HG02623 (cell line): ENCODE measurements around the gene NFKB1.
A peak's percentile ranks its signal among the peaks of the same experiment; 100 is the strongest.
"Not testable (repeated sequence)": the region's sequence is repeated elsewhere in the genome, so short reads cannot be mapped to it uniquely, and the experiment has no call there.

Experiments
- ATAC-seq: cut with Tn5 transposase; IDR thresholded peaks from one replicate; pipeline ENCODE4 v1.9.1; 2021; ENCODE audit warnings: moderate library complexity; ENCODE audit not compliant: unreplicated experiment

NFKB1 gene

GRCh38 chr4:102560571-102561341 lies 59.6 kb downstream of the NFKB1 start:
- ATAC-seq = no peak

GRCh38 chr4:102563000-102563399 lies 61.8 kb downstream of the NFKB1 start:
- ATAC-seq = no peak

GRCh38 chr4:102564399-102565059 lies 63.4 kb downstream of the NFKB1 start:
- peak; percentile 81 for ATAC-seq

- ATAC-seq = no peak
Observed at GRCh38 chr4:102565696-102566095, 64.5 kb downstream of the NFKB1 start.

- ATAC-seq = no peak
Observed at GRCh38 chr4:102566426-102566825, 65.3 kb downstream of the NFKB1 start.

- no peak for ATAC-seq
Observed at GRCh38 chr4:102567427-102567826, 66.3 kb downstream of the NFKB1 start.

- no peak for ATAC-seq
Observed at GRCh38 chr4:102569200-102569599, 68.0 kb downstream of the NFKB1 start.

GRCh38 chr4:102570211-102570610 lies 69.1 kb downstream of the NFKB1 start:
- ATAC-seq = not testable (repeated sequence)

- ATAC-seq = no peak
Observed at GRCh38 chr4:102572452-102572851, 71.3 kb downstream of the NFKB1 start.

- no peak for ATAC-seq
Observed at GRCh38 chr4:102574317-102574716, 73.2 kb downstream of the NFKB1 start.

GRCh38 chr4:102575369-102576129 lies 74.4 kb downstream of the NFKB1 start:
- ATAC-seq = no peak

GRCh38 chr4:102578270-102578669 lies 77.1 kb downstream of the NFKB1 start:
- no peak for ATAC-seq

- ATAC-seq = no peak
Observed at GRCh38 chr4:102578819-102579218, 77.7 kb downstream of the NFKB1 start.

- no peak for ATAC-seq
Observed at GRCh38 chr4:102579794-102580462, 78.8 kb downstream of the NFKB1 start.

GRCh38 chr4:102580463-102580842 lies 79.3 kb downstream of the NFKB1 start:
- no peak for ATAC-seq

- no peak for ATAC-seq
Observed at GRCh38 chr4:102584091-102584490, 82.9 kb downstream of the NFKB1 start.

GRCh38 chr4:102585329-102585728 lies 84.2 kb downstream of the NFKB1 start:
- ATAC-seq = no peak

- ATAC-seq = no peak
Observed at GRCh38 chr4:102586002-102586643, 85.0 kb downstream of the NFKB1 start.

GRCh38 chr4:102586644-102587021 lies 85.5 kb downstream of the NFKB1 start:
- ATAC-seq = no peak

- ATAC-seq = no peak
Observed at GRCh38 chr4:102589743-102590142, 88.6 kb downstream of the NFKB1 start.

- no peak for ATAC-seq
Observed at GRCh38 chr4:102592256-102592655, 91.1 kb downstream of the NFKB1 start.
